ENCODE data around the gene TSC2.

TSC2 gene

DNA sequence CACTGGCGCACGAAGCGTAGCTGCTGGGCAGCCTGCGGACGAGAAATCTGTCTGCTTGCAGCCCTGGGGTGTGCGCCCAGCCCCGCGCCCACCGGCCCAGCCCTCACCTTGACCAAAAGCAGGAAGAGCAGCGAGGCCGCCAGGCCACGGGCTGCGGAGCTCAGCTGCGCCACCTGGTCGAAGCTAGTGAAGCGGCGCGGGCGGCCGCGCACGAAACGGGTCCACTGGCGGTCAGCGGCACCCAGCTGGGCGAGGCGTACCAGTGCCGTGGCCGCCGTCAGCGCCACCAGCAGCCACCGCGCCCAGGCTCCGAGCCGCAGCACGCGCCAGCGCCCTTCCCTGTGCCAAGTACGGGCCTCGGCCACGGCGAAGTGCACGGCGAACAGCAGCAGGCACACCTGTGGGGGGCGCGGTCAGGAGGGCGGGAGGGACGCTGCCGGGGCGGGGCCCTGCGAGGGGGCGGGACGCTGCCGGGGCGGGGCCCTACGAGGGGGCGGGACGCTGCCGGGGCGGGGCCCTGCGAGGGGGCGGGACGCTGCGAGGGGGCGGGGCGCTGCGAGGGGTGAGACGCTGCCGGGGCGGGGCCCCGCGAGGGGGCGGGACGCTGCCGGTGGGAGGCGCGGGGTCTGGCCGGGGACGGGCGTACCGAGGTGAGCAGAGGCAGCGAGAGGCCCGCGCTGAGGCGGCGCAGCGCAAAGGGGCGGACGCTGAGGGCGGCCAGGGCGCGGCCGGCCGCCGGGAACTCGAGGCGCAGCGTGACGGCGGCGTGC, 43.2 kb downstream of the TSC2 start:
- Histone ChIP-seq H3K9me3 (ENCODE audit: control extremely low read depth in 1 of 5, control insufficient read depth in 4 of 5, insufficient read depth in 2 of 5, low read depth in 1 of 5, low read length in 4 of 5) (no peaks in the 10 kb centered on the region), H3K4me1 (ENCODE audit: control extremely low read depth in 1 of 4, control insufficient read depth in 4 of 4, insufficient read depth in 4 of 4, low read length in 3 of 4) (peaks cover 0 to 8% (median 0%) of the 10 kb centered on the region in 4 experiments), H3K27ac (ENCODE audit: insufficient read depth in 1 of 2, low read depth in 1 of 2, low read length in 2 of 2, poor library complexity in 1 of 2, severe bottlenecking in 2 of 2) (no peak overlapping the region), H3K27me3 (replicated peaks in 2 of 5; ENCODE audit: control insufficient read depth in 4 of 5, insufficient read depth in 5 of 5, low read length in 4 of 5) (no peaks in the 10 kb centered on the region), H3K36me3 (ENCODE audit: control insufficient read depth in 4 of 4, insufficient read depth in 4 of 4, low read length in 3 of 4) (peaks cover 7 to 92% (median 56%) of the 10 kb centered on the region in 4 experiments), H3K4me3 (ENCODE audit: control insufficient read depth in 1 of 7, extremely low read depth in 1 of 7, insufficient read depth in 4 of 7, low read depth in 2 of 7, low read length in 6 of 7) (peak overlapping the region in 1 of 7 experiments; percentile 15)
- ChIA-PET POLR2A (no interaction called here), CTCF (no interaction called here)
- DNase-seq: peak in 1 of 3 donors; percentile 22
- 86% methylated on average over 61 of the region's 101 CpGs for WGBS (ENCODE audit: insufficient coverage)

DNA sequence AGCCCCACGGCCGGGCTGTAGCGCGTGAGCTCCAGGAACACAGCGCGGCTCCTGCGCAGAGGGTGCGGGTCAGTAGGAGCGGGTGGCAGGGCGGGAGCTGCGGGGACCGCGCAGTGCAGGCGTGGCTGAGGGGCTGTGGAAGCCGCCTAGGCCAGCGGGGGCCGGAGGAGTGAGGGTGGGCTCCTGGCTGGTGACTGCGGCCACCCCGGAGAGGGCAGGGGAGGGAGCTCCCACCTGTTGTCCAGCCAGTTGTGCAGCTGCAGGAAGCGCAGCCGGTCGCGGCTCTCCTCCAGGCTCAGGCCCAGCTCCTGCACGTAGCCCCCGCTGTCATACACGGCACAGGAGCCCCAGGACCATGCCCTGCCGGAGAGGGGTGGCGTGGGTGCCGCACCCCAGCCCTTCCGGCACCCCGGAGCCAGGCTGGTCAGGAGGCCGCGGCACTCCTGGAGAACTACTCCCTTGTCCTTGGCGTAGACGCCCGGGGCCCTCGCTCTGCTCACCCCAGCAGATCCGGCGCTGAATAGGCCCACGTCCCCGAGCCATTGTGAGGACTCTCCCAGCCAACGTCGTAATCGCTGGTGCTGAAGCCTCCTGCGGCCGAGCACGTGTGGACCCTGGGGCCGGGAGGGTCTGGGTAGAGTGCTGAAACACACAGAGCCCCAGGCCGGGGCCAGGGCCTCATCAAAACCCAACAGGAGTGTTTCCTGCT, 43.9 kb downstream of the TSC2 start:
- ChIA-PET CTCF (interaction anchor here (1.3 kb wide), 1 partner anchor 21 kb away, joined by 3 read pairs; no protein-coding TSS in a partner anchor), POLR2A (no interaction called here)
- no peaks in the 10 kb centered on the region for H3K27me3 ChIP-seq (replicated peaks in 2 of 5; ENCODE audit: control insufficient read depth in 4 of 5, insufficient read depth in 5 of 5, low read length in 4 of 5)
- peak overlapping the region in 1 of 7 experiments; percentile 15 for H3K4me3 ChIP-seq (ENCODE audit: control insufficient read depth in 1 of 7, extremely low read depth in 1 of 7, insufficient read depth in 4 of 7, low read depth in 2 of 7, low read length in 6 of 7)
- peaks cover 0 to 8% (median 0%) of the 10 kb centered on the region in 4 experiments for H3K4me1 ChIP-seq (ENCODE audit: control extremely low read depth in 1 of 4, control insufficient read depth in 4 of 4, insufficient read depth in 4 of 4, low read length in 3 of 4)
- 96% methylated on average over 49 of the region's 49 CpGs for WGBS (ENCODE audit: insufficient coverage)
- no peak overlapping the region for H3K27ac ChIP-seq (ENCODE audit: insufficient read depth in 1 of 2, low read depth in 1 of 2, low read length in 2 of 2, poor library complexity in 1 of 2, severe bottlenecking in 2 of 2)
- peaks cover 7 to 92% (median 55%) of the 10 kb centered on the region in 4 experiments for H3K36me3 ChIP-seq (ENCODE audit: control insufficient read depth in 4 of 4, insufficient read depth in 4 of 4, low read length in 3 of 4)
- no peak for DNase-seq
- no peaks in the 10 kb centered on the region for H3K9me3 ChIP-seq (ENCODE audit: control extremely low read depth in 1 of 5, control insufficient read depth in 4 of 5, insufficient read depth in 2 of 5, low read depth in 1 of 5, low read length in 4 of 5)

DNA sequence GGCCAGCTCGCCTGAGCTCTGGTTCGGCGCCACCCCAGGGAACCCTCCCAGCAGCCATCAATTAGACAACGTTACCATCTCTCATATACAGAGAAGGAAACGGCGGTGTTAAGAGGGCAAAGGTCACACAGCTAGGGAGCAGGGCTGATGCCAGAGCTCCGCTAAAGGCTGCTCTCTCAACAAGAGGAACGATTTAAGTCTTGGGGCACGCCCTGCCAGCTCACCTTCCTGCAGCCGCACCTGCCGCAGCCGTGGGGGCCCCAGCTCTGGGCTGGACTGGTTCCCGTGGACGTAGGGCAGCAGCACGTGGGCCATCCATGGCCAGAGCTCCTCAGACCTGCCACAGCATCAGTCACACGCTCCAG, 44.5 kb downstream of the TSC2 start:
- Histone ChIP-seq H3K4me1 (ENCODE audit: control extremely low read depth in 1 of 4, control insufficient read depth in 4 of 4, insufficient read depth in 4 of 4, low read length in 3 of 4) (peaks cover 0 to 8% (median 0%) of the 10 kb centered on the region in 4 experiments), H3K4me3 (ENCODE audit: control insufficient read depth in 1 of 7, extremely low read depth in 1 of 7, insufficient read depth in 4 of 7, low read depth in 2 of 7, low read length in 6 of 7) (no peak overlapping the region), H3K27ac (ENCODE audit: insufficient read depth in 1 of 2, low read depth in 1 of 2, low read length in 2 of 2, poor library complexity in 1 of 2, severe bottlenecking in 2 of 2) (no peak overlapping the region), H3K9me3 (ENCODE audit: control extremely low read depth in 1 of 5, control insufficient read depth in 4 of 5, insufficient read depth in 2 of 5, low read depth in 1 of 5, low read length in 4 of 5) (no peaks in the 10 kb centered on the region), H3K27me3 (replicated peaks in 2 of 5; ENCODE audit: control insufficient read depth in 4 of 5, insufficient read depth in 5 of 5, low read length in 4 of 5) (no peaks in the 10 kb centered on the region), H3K36me3 (ENCODE audit: control insufficient read depth in 4 of 4, insufficient read depth in 4 of 4, low read length in 3 of 4) (peaks cover 7 to 92% (median 57%) of the 10 kb centered on the region in 4 experiments)
- CTCF ChIA-PET: interaction anchor here (1.3 kb wide), 1 partner anchor 21 kb away, joined by 3 read pairs; no protein-coding TSS in a partner anchor
- POLR2A ChIA-PET: no interaction called here
- DNase-seq: no peak
- over 99% methylated on average over 13 of the region's 16 CpGs for WGBS (ENCODE audit: insufficient coverage)

DNA sequence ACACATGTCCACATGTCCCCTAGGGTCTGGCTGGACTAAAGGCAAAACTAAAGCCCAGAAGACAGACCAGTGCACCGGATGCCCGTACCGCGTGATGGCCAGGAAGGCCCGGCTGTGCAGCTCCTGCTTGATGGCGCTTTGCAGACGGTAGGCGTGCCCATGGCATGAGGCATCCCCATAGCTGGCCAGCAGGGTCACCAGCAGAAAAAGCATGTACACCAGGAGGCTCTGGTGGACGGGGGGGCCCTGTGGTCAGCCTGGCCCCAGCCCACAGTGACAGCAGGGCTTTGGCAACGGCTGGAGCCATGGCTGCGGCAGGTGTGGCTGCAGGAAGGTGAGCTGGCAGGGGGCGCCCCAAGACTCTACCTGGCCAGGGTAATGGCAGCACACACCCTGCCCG, 45.1 kb downstream of the TSC2 start:
- CTCF ChIA-PET: interaction anchor here (1.3 kb wide), 1 partner anchor 22 kb away, joined by 3 read pairs; no protein-coding TSS in a partner anchor
- POLR2A ChIA-PET: no interaction called here
- peaks cover 7 to 91% (median 55%) of the 10 kb centered on the region in 4 experiments for H3K36me3 ChIP-seq (ENCODE audit: control insufficient read depth in 4 of 4, insufficient read depth in 4 of 4, low read length in 3 of 4)

DNA sequence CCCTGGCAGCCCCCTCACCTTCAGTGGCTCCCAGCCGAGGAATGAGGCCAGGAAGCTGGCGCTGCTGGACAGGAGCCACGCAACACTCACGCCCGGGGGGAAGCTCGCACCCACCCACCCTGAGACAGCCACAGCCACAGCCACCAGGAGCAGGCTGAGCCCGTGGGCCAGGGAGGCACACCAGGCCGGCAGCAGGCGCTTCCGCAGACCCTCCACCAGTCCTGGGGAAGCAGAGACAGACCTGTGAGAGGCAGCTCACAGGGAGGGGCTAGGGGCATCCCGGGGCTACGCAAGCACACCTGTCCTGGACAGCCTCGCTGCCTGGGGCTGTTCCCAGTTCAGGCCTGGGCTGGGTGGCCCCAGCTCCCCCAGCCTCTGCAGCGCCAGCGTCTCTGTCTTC, 46.0 kb downstream of the TSC2 start:
- ChIA-PET POLR2A (no interaction called here), CTCF (no interaction called here)
- H3K4me3 ChIP-seq (ENCODE audit: control insufficient read depth in 1 of 7, extremely low read depth in 1 of 7, insufficient read depth in 4 of 7, low read depth in 2 of 7, low read length in 6 of 7): no peak overlapping the region
- H3K27ac ChIP-seq (ENCODE audit: insufficient read depth in 1 of 2, low read depth in 1 of 2, low read length in 2 of 2, poor library complexity in 1 of 2, severe bottlenecking in 2 of 2): no peak overlapping the region
- H3K27me3 ChIP-seq (replicated peaks in 2 of 5; ENCODE audit: control insufficient read depth in 4 of 5, insufficient read depth in 5 of 5, low read length in 4 of 5): no peaks in the 10 kb centered on the region
- peaks cover 0 to 8% (median 0%) of the 10 kb centered on the region in 4 experiments for H3K4me1 ChIP-seq (ENCODE audit: control extremely low read depth in 1 of 4, control insufficient read depth in 4 of 4, insufficient read depth in 4 of 4, low read length in 3 of 4)
- no peak for DNase-seq
- H3K9me3 ChIP-seq (ENCODE audit: control extremely low read depth in 1 of 5, control insufficient read depth in 4 of 5, insufficient read depth in 2 of 5, low read depth in 1 of 5, low read length in 4 of 5): no peaks in the 10 kb centered on the region
- WGBS (ENCODE audit: insufficient coverage): 85% methylated on average over 11 of the region's 15 CpGs
- peaks cover 7 to 81% (median 50%) of the 10 kb centered on the region in 4 experiments for H3K36me3 ChIP-seq (ENCODE audit: control insufficient read depth in 4 of 4, insufficient read depth in 4 of 4, low read length in 3 of 4)

More for the DNA sequence above, 45.1 kb downstream of the TSC2 start:
- Histone ChIP-seq H3K9me3 (ENCODE audit: control extremely low read depth in 1 of 5, control insufficient read depth in 4 of 5, insufficient read depth in 2 of 5, low read depth in 1 of 5, low read length in 4 of 5) (no peaks in the 10 kb centered on the region), H3K27ac (ENCODE audit: insufficient read depth in 1 of 2, low read depth in 1 of 2, low read length in 2 of 2, poor library complexity in 1 of 2, severe bottlenecking in 2 of 2) (no peak overlapping the region), H3K27me3 (replicated peaks in 2 of 5; ENCODE audit: control insufficient read depth in 4 of 5, insufficient read depth in 5 of 5, low read length in 4 of 5) (no peaks in the 10 kb centered on the region), H3K4me3 (ENCODE audit: control insufficient read depth in 1 of 7, extremely low read depth in 1 of 7, insufficient read depth in 4 of 7, low read depth in 2 of 7, low read length in 6 of 7) (no peak overlapping the region), H3K4me1 (ENCODE audit: control extremely low read depth in 1 of 4, control insufficient read depth in 4 of 4, insufficient read depth in 4 of 4, low read length in 3 of 4) (peaks cover 0 to 8% (median 0%) of the 10 kb centered on the region in 4 experiments)
- 99% methylated on average over 10 of the region's 13 CpGs for WGBS (ENCODE audit: insufficient coverage)
- no peak for DNase-seq

DNA sequence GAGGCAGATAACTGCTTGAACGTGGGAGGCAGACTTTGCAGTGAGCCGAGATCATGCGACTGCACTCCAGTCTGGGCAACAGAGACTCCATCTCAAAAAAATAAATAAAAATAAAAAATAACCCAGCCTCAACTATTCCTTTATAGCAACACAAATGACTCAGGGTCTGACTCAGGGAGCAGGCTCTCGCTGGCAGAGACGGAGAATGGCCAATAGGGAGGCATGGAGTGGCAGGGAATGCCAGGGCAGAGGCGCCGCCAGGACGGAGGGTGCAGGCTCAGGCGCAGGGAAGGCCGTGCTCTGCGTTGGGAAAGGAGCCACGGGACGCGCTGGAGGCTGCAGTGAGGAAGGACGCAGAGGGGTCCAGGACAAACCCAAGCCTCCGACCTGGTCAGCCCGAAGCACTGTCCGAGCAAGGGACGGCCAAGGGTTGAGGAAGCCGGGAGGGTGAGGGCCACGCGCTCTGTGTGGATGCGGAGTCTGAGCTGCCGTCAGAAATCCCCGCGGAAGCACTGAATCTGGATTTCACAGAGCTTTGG, 47.6 kb downstream of the TSC2 start:
- peaks cover 0 to 8% (median 0%) of the 10 kb centered on the region in 4 experiments for H3K4me1 ChIP-seq (ENCODE audit: control extremely low read depth in 1 of 4, control insufficient read depth in 4 of 4, insufficient read depth in 4 of 4, low read length in 3 of 4)
- ChIA-PET POLR2A (no interaction called here), CTCF (no interaction called here)
- no peak overlapping the region for H3K27ac ChIP-seq (ENCODE audit: insufficient read depth in 1 of 2, low read depth in 1 of 2, low read length in 2 of 2, poor library complexity in 1 of 2, severe bottlenecking in 2 of 2)
- H3K9me3 ChIP-seq (ENCODE audit: control extremely low read depth in 1 of 5, control insufficient read depth in 4 of 5, insufficient read depth in 2 of 5, low read depth in 1 of 5, low read length in 4 of 5): no peaks in the 10 kb centered on the region
- DNase-seq: no peak
- WGBS (ENCODE audit: insufficient coverage): 98% methylated on average over 26 of the region's 26 CpGs
- no peak overlapping the region for H3K4me3 ChIP-seq (ENCODE audit: control insufficient read depth in 1 of 7, extremely low read depth in 1 of 7, insufficient read depth in 4 of 7, low read depth in 2 of 7, low read length in 6 of 7)
- H3K27me3 ChIP-seq (replicated peaks in 2 of 5; ENCODE audit: control insufficient read depth in 4 of 5, insufficient read depth in 5 of 5, low read length in 4 of 5): no peaks in the 10 kb centered on the region
- H3K36me3 ChIP-seq (ENCODE audit: control insufficient read depth in 4 of 4, insufficient read depth in 4 of 4, low read length in 3 of 4): peaks cover 6 to 72% (median 45%) of the 10 kb centered on the region in 4 experiments
